EL (cell line): ENCODE results near the gene PTPN1.
"Not testable (repeated sequence)": the region's sequence is repeated elsewhere in the genome, so short reads cannot be mapped to it uniquely, and the experiment has no call there.

ENCODE experiments used
- DNase-seq: peaks from one replicate; pipeline ENCODE4 v3.0.0-alpha.2; 2016

The PTPN1 gene

GRCh38 chr20:50595988-50596693 lies 86.0 kb downstream of the PTPN1 start:
- DNase-seq: no peak

- no peak for DNase-seq
These were observed 86.5 kb downstream of the PTPN1 start for GRCh38 chr20:50596694-50597021.

DNA sequence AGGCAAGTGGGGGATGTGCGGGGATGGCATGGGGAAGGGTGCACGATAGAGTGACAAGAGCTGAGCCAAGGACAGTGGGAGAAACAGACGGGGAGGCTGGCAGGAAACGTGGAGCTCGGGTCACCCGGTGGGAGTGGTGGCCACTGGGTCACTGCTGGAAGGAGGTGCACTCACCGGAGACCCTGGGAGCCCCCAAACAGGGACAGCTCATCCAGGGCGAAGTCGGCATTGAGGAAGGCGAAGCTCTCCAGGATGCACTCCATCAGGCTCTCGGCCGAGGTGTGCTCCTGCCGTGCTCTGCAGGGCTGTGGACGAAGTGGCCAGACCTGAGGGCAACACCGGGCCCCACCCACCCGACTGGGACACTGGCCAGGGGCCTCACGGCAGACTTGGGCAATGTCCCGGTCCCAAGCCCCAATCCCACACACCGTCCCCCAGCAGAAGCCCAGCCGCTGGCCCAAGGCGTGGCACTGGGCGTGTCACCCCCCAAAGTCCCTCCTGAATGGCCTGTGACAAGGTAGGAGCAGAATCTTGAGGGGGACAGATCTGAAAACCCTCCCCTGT lies 87.3 kb downstream of the PTPN1 start:
- DNase-seq: no peak

- DNase-seq: no peak
These were observed 87.9 kb downstream of the PTPN1 start for GRCh38 chr20:50598074-50598473.

GRCh38 chr20:50598768-50599167 lies 88.6 kb downstream of the PTPN1 start:
- not testable (repeated sequence) for DNase-seq

GRCh38 chr20:50600281-50600895 lies 90.2 kb downstream of the PTPN1 start:
- DNase-seq: no peak

DNA sequence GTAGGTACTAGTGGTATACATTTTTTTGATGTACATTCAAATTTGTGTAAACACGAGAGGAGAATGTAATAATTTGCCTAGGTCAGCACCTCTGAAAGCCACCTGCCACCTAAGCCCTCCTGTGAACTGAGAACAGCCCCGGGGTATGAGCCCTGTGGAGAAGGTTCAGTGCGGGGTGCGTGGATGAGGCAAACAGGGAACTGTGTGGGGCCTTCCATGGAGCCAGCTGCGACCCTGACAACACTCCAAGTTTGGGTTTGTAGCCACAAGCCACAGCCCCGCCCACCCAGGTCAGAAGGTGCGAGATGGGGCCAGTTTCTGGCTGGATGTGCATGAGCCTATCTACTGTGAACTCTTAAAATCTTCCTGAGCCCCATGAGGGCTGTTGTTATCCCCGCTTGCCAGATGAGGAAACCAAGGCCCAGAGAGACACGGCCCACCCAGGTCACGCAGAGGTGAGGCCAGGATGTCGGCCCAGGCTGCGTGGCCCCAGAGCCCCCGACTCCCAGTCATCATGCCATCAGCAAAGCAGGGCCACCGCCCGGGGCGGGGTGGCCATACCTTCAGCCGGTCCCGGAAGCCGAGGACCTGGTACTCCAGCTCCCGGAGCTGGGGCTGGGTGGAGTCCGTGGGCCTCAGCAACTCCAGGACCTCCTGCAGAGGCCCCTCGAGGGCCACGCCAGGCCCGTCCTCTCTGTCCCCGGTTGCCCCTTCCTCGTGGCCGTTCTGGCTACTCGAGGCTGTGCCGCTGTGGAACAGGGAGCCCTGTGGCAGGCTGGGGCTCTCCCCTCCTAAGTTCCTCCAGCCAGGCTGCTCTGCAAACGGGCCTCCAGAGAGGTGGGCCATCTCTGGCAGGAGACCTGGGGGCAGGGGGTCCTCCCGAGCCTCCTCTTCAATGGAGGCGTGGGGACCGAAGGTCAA lies 91.6 kb downstream of the PTPN1 start:
- no peak for DNase-seq

DNA sequence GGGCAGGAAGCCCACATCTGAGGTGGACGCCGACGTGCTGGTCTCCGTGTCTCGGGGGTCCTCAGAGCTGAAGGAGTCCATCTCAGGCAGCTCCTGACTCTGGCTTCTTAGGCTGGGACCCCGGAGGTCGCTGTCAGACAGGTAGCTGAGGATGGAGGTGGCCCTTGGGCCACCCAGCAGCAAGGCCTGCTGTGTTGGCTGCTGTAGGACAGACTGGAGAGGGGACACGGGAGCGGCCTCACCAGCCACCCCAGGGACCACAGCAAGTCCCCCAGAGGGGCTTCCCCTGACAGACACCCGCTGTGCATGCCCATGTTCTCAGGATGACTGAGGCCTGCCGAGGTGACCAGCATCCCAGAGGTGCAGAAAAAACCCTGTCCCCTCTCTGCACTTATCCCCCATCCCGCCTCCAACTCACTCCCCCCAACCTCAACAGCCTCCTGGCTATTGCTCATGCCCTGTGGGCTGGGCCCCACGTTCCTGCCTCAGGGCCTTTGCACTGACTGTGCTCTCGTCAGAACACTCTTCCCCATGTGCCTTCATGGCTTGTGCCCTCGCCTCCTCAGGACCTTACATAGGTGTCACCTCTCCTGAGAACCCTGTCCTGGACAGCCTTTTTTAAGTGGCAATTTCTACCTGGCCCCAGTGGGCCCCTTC lies 92.4 kb downstream of the PTPN1 start:
- DNase-seq: no peak

- no peak for DNase-seq
These were observed 94.3 kb downstream of the PTPN1 start for GRCh38 chr20:50604451-50604850.

GRCh38 chr20:50605136-50605535 lies 95.0 kb downstream of the PTPN1 start:
- no peak for DNase-seq

- no peak for DNase-seq
These were observed 97.3 kb downstream of the PTPN1 start for GRCh38 chr20:50607436-50607835.

- DNase-seq: no peak
These were observed 97.9 kb downstream of the PTPN1 start for GRCh38 chr20:50607850-50608749.

DNA sequence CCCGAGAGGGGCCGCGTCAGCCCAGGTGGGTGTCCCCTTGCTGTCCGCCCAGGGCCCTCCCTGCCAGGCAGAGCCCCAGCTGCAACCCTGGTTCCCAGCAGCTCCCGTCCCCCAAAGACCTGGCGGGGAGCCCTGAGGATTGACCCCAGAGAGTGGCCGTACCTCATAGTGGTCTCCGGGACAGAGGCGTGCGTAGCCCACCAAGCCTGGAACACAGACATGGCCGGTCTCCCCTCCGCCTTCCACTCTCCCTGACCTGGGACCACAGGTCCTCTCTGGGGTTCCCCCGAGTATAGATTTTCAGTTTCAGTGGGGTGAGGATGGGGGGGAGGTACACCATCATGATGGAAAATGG lies 98.5 kb downstream of the PTPN1 start:
- no peak for DNase-seq

- DNase-seq: no peak
These were observed 99.3 kb downstream of the PTPN1 start for GRCh38 chr20:50609438-50609989.

GRCh38 chr20:50610212-50610718 lies 100.1 kb downstream of the PTPN1 start:
- no peak for DNase-seq

GRCh38 chr20:50611128-50611810 lies 101.1 kb downstream of the PTPN1 start:
- DNase-seq: no peak

GRCh38 chr20:50613438-50614169 lies 103.4 kb downstream of the PTPN1 start:
- DNase-seq: no peak

GRCh38 chr20:50615407-50615806 lies 105.2 kb downstream of the PTPN1 start:
- DNase-seq: no peak

DNA sequence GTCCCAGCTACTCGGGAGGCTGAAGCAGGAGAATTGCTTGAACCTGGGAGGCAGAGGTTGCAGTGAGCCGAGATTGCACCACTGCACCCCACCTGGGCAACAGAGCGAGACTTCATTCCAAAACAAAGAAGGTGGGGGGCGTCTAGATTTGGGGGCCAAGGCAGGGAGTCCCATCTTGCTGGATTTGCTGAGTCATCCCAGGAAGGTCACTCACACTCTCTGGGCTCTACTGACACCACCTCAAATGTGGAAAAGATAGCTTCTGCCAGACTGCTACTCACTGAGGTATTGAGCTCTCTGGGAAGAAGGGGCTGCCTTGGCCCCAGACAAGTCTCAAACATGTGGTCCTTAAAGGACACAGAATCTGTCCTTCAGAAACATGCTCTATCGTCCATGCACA lies 106.8 kb downstream of the PTPN1 start:
- DNase-seq: no peak

- DNase-seq: no peak
These were observed 108.4 kb downstream of the PTPN1 start for GRCh38 chr20:50618537-50618936.
